HepG2 (cell line): Measurements from ENCODE around the gene HPCAL1. TPM values are rescaled to one million over a fixed set of nuclear protein-coding genes. Genes with fewer than 3 reads are reported as not detected.

ENCODE experiments used
- HDAC6 ChIP-seq: fragments of 200-600 bp; sonication (generic); IDR thresholded peaks from 2 replicates; pipeline ENCODE4 v1.7.0; 2017; ENCODE audit warnings: mild to moderate bottlenecking, antibody characterized with exemption, low read length, low read depth
- HMG20B ChIP-seq: conservative IDR thresholded peaks from 2 replicates; pipeline ENCODE4 v1.6.1; 2016; ENCODE audit warnings: missing genetic modification reagents, missing compliant biosample characterization
- HMGA1 ChIP-seq: sonication (generic); formaldehyde crosslinking; conservative IDR thresholded peaks from 2 replicates; pipeline ENCODE4 v1.4.0; 2020; ENCODE audit warnings: missing genetic modification reagents
- HNF4A ChIP-seq: sonication (generic); formaldehyde crosslinking; IDR thresholded peaks from 2 replicates; pipeline ENCODE4 v1.4.0; 2020; ENCODE audit warnings: missing genetic modification reagents
- JDP2 ChIP-seq: sonication (generic); formaldehyde crosslinking; IDR thresholded peaks from 2 replicates; pipeline ENCODE4 v1.8.1; 2022; ENCODE audit warnings: missing genetic modification reagents, borderline replicate concordance
- NFIC ChIP-seq: IDR thresholded peaks from 2 replicates; pipeline ENCODE4 v1.6.1; 2012; ENCODE audit warnings: mild to moderate bottlenecking, low read length, inconsistent platforms
- PHF5A ChIP-seq: IDR thresholded peaks from one replicate; pipeline ENCODE4 v1.6.1; 2018; ENCODE audit warnings: low read depth, missing genetic modification reagents; ENCODE audit not compliant: unreplicated experiment
- PRPF4 ChIP-seq: fragments of 200-400 bp; formaldehyde crosslinking; IDR thresholded peaks from 2 replicates; pipeline ENCODE4 v1.6.1; 2016; ENCODE audit warnings: low read length, low read depth; ENCODE audit not compliant: poor library complexity, severe bottlenecking
- RXRA ChIP-seq: sonication (generic); formaldehyde crosslinking; IDR thresholded peaks from 2 replicates; pipeline ENCODE4 v1.5.1; 2020; ENCODE audit warnings: missing genetic modification reagents
- SAFB2 ChIP-seq: sonication (generic); formaldehyde crosslinking; IDR thresholded peaks from 2 replicates; pipeline ENCODE4 v1.5.1; 2020; ENCODE audit warnings: missing genetic modification reagents, low read depth, mild to moderate bottlenecking, borderline replicate concordance
- TGIF2 ChIP-seq: IDR thresholded peaks from 2 replicates; pipeline ENCODE4 v1.6.1; 2016; ENCODE audit warnings: control low read depth, missing compliant biosample characterization
- ZMYM2 ChIP-seq: sonication (generic); formaldehyde crosslinking; IDR thresholded peaks from 2 replicates; pipeline ENCODE4 v1.8.0; 2022; ENCODE audit warnings: mild to moderate bottlenecking, missing genetic modification reagents
- ZNF18 ChIP-seq: sonication (generic); formaldehyde crosslinking; IDR thresholded peaks from 2 replicates; pipeline ENCODE4 v1.8.0; 2022; ENCODE audit warnings: mild to moderate bottlenecking, missing genetic modification reagents; ENCODE audit not compliant: insufficient replicate concordance
- ZNF343 ChIP-seq: sonication (generic); formaldehyde crosslinking; IDR thresholded peaks from 2 replicates; pipeline ENCODE4 v1.4.0; 2020; ENCODE audit warnings: mild to moderate bottlenecking, missing genetic modification reagents
- ZNF414 ChIP-seq: sonication (generic); formaldehyde crosslinking; IDR thresholded peaks from 2 replicates; pipeline ENCODE4 v1.5.0; 2020; ENCODE audit warnings: missing genetic modification reagents
- ZNF460 ChIP-seq: sonication (generic); formaldehyde crosslinking; IDR thresholded peaks from 2 replicates; pipeline ENCODE4 v1.5.1; 2020; ENCODE audit warnings: missing genetic modification reagents, mild to moderate bottlenecking, borderline replicate concordance
- ZNF484 ChIP-seq: sonication (generic); formaldehyde crosslinking; IDR thresholded peaks from 2 replicates; pipeline ENCODE4 v1.5.1; 2020; ENCODE audit warnings: mild to moderate bottlenecking, low read depth, missing genetic modification reagents, borderline replicate concordance
- ZNF710 ChIP-seq: sonication (generic); formaldehyde crosslinking; IDR thresholded peaks from 2 replicates; pipeline ENCODE4 v1.5.0; 2020; ENCODE audit warnings: mild to moderate bottlenecking, missing genetic modification reagents, borderline replicate concordance
- ZNF782 ChIP-seq: sonication (generic); formaldehyde crosslinking; IDR thresholded peaks from 2 replicates; pipeline ENCODE4 v1.4.0; 2020; ENCODE audit warnings: missing genetic modification reagents, mild to moderate bottlenecking, borderline replicate concordance
- polyA plus RNA-seq, 8 experiments: library from polyadenylated mRNA; depleted of rRNA in 3 of 8; stranded (reverse) in 7 of 8; unstranded in 1 of 8; fragments of >200 nt; fragmentation: Illumina TruSeq in 4 of 8; extraction: Trizol in 4 of 8; gene quantifications; 2 replicates each; pipeline versions ENCODE4 v1.2.1 to v1.2.3, GENCODE V29; 2011 to 2016; ENCODE audit warnings: low read depth in 4 of 8, missing spikeins in 1 of 8, mixed read lengths in 1 of 8; ENCODE audit not compliant: insufficient read depth in 1 of 8
- total RNA-seq, 5 experiments: library from RNA; depleted of rRNA; stranded (reverse); fragments of >200 nt; fragmentation: Illumina TruSeq; extraction: Trizol; gene quantifications; 2 replicates each; pipeline ENCODE4 v1.2.3, GENCODE V29; 2016; ENCODE audit warnings: low read depth in 1 of 5
- TF ChIP-seq, protein P1 (sequence below): sonication (generic); formaldehyde crosslinking; IDR thresholded peaks from 2 replicates; pipeline ENCODE4 v1.4.0; 2020; ENCODE audit warnings: missing genetic modification reagents, mild to moderate bottlenecking, borderline replicate concordance

Gene HPCAL1
- total and polyA plus RNA-seq, 2 of the 13 experiments (the other 11 are each of a cell fraction or from before 2014, with no cell fraction given), result 29.5 to 29.9 TPM

- TF ChIP-seq ZNF710 (CRISPR knock-in tag) (no peak), TGIF2 (CRISPR knock-in tag) (0 out of 2 replicates have a peak, but pooled peaks have one; percentile 42), PHF5A (no peak), HMG20B (CRISPR knock-in tag) (no peak), ZNF484 (CRISPR knock-in tag) (no peak), HDAC6 (no peak), ZNF782 (CRISPR knock-in tag) (no peak), ZNF343 (CRISPR knock-in tag) (no peak), PRPF4 (no peak), SAFB2 (CRISPR knock-in tag) (no peak), RXRA (CRISPR knock-in tag) (no peak), HMGA1 (CRISPR knock-in tag) (no peak), ZNF18 (CRISPR knock-in tag) (no peak), ZMYM2 (CRISPR knock-in tag) (no peak), JDP2 (CRISPR knock-in tag) (no peak), ZNF460 (CRISPR knock-in tag) (no peak), ZNF414 (CRISPR knock-in tag) (no peak), HNF4A (CRISPR knock-in tag) (peak; percentile 74), NFIC (no peak)
- TF ChIP-seq, protein P1, sequence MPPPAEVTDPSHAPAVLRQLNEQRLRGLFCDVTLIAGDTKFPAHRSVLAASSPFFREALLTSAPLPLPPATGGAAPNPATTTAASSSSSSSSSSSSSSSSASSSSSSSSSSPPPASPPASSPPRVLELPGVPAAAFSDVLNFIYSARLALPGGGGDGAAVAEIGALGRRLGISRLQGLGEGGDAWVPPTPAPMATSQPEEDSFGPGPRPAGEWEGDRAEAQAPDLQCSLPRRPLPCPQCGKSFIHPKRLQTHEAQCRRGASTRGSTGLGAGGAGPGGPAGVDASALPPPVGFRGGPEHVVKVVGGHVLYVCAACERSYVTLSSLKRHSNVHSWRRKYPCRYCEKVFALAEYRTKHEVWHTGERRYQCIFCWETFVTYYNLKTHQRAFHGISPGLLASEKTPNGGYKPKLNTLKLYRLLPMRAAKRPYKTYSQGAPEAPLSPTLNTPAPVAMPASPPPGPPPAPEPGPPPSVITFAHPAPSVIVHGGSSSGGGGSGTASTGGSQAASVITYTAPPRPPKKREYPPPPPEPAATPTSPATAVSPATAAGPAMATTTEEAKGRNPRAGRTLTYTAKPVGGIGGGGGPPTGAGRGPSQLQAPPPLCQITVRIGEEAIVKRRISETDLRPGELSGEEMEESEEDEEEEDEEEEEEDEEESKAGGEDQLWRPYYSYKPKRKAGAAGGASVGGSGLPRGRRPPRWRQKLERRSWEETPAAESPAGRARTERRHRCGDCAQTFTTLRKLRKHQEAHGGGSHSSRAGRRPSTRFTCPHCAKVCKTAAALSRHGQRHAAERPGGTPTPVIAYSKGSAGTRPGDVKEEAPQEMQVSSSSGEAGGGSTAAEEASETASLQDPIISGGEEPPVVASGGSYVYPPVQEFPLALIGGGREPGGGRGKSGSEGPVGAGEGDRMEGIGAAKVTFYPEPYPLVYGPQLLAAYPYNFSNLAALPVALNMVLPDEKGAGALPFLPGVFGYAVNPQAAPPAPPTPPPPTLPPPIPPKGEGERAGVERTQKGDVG, result no peak
These were observed 66.9 kb downstream of the HPCAL1 start (continued) for GRCh38 chr2:10369269-10370255.
